SK-N-SH (cell line): ENCODE data around the gene SEZ6L2. TPM values are rescaled to one million over a fixed set of nuclear protein-coding genes. Genes with fewer than 3 reads are reported as not detected.

Experiments
- CTCF ChIA-PET: fragments of 300-600, 350-600 bp; formaldehyde crosslinking; extraction: SDS; loops from one replicate; lab custom pipeline; 2021; lab: Yijun Ruan, JAX
- POLR2A ChIA-PET: fragments of 350-600 bp; sonication (Branson Sonifier 250); formaldehyde crosslinking; extraction: SDS; loops from one replicate; lab custom pipeline; 2020; ENCODE audit warnings: antibody characterized with exemption, inconsistent platforms; lab: Yijun Ruan, JAX
- DNase-seq: peaks from one replicate; pipeline ENCODE4 v3.0.0; 2012
- H2AFZ ChIP-seq: fragments of 200-600 bp; sonication (generic); 2 replicates; pipeline ENCODE4 v1.8.1; 2016; ENCODE audit warnings: antibody characterized with exemption, mild to moderate bottlenecking, low read depth
- H3F3A ChIP-seq: fragments of 200-600 bp; sonication (generic); replicated peaks from 2 replicates; pipeline ENCODE3; 2016; ENCODE audit warnings: antibody characterized with exemption, mild to moderate bottlenecking; ENCODE audit not compliant: insufficient read depth
- H3K27ac ChIP-seq, 2 experiments: fragments of 200-500 bp in 1 of 2; fragments of 200-600 bp in 1 of 2; sonication (Bioruptor generic) in 1 of 2; sonication (generic), shearing (Covaris generic) in 1 of 2; 2 replicates each; pipeline versions ENCODE4 v1.5.1 to v1.6.1; 2014 to 2016; ENCODE audit warnings: low read depth in 2 of 2, inconsistent platforms in 1 of 2, low read length in 1 of 2, mild to moderate bottlenecking in 1 of 2, mixed read lengths in 1 of 2
- H3K27me3 ChIP-seq: fragments of 200-600 bp; sonication (generic), shearing (Covaris generic); 2 replicates; pipeline ENCODE4 v1.6.1; 2016; ENCODE audit warnings: mixed run types; ENCODE audit not compliant: insufficient read depth
- H3K36me3 ChIP-seq, 2 experiments: fragments of 200-500 bp in 1 of 2; fragments of 200-600 bp in 1 of 2; sonication (Bioruptor generic) in 1 of 2; sonication (generic) in 1 of 2; replicated peaks in 1 of 2; 2 replicates each; pipeline versions ENCODE3 to v1.5.1; 2014 to 2016; ENCODE audit warnings: low read length in 1 of 2, mild to moderate bottlenecking in 1 of 2; ENCODE audit not compliant: insufficient read depth in 2 of 2, control insufficient read depth in 1 of 2
- H3K4me1 ChIP-seq, 2 experiments: fragments of 200-500 bp in 1 of 2; fragments of 200-600 bp in 1 of 2; sonication (Bioruptor generic) in 1 of 2; sonication (generic), shearing (Covaris generic) in 1 of 2; 2 replicates each; pipeline versions ENCODE4 v1.5.1 to v1.6.1; 2014 to 2016; ENCODE audit warnings: low read depth in 1 of 2, low read length in 1 of 2, mixed run types in 1 of 2; ENCODE audit not compliant: insufficient read depth in 2 of 2, control insufficient read depth in 1 of 2
- H3K4me2 ChIP-seq: fragments of 200-600 bp; sonication (generic), shearing (Covaris generic); 2 replicates; pipeline ENCODE4 v1.6.1; 2017; ENCODE audit warnings: mixed run types
- H3K4me3 ChIP-seq, 2 experiments: fragments of 200-500 bp in 1 of 2; fragments of 200-600 bp in 1 of 2; sonication (Bioruptor generic) in 1 of 2; sonication (generic), shearing (Covaris generic) in 1 of 2; 2 replicates each; pipeline versions ENCODE4 v1.5.1 to v1.8.1; 2014 to 2016; ENCODE audit warnings: low read depth in 2 of 2, inconsistent platforms in 1 of 2, low read length in 1 of 2, mild to moderate bottlenecking in 1 of 2, mixed read lengths in 1 of 2, moderate library complexity in 1 of 2
- H3K79me2 ChIP-seq: fragments of 200-600 bp; sonication (generic); 2 replicates; pipeline ENCODE4 v1.8.1; 2017; ENCODE audit warnings: mild to moderate bottlenecking; ENCODE audit not compliant: insufficient read depth
- H3K9ac ChIP-seq: fragments of 200-600 bp; sonication (generic); 2 replicates; pipeline ENCODE4 v1.6.1; 2017; ENCODE audit warnings: mixed run types
- H3K9me2 ChIP-seq: fragments of 200-600 bp; sonication (generic); 2 replicates; pipeline ENCODE4 v1.6.1; 2017; ENCODE audit warnings: mixed run types
- H3K9me3 ChIP-seq: fragments of 200-600 bp; sonication (generic); 2 replicates; pipeline ENCODE4 v1.6.1; 2017; ENCODE audit warnings: mixed run types, mild to moderate bottlenecking, moderate library complexity
- H4K20me1 ChIP-seq: fragments of 200-600 bp; sonication (generic); 2 replicates; pipeline ENCODE4 v1.6.1; 2017; ENCODE audit warnings: mild to moderate bottlenecking, mixed run types; ENCODE audit not compliant: insufficient read depth
- EP300 ChIP-seq, 2 experiments: IDR thresholded peaks; 2 replicates each; pipeline versions ENCODE4 v1.4.0 to v1.6.1; 2012; ENCODE audit warnings: borderline replicate concordance in 1 of 2, low read depth in 1 of 2, low read length in 1 of 2
- EZH2phosphoT487 ChIP-seq: fragments of 200-600 bp; sonication (generic); IDR thresholded peaks from 2 replicates; pipeline ENCODE4 v1.6.1; 2017; ENCODE audit warnings: low read depth, mixed run types, mild to moderate bottlenecking, antibody characterized with exemption, moderate library complexity, borderline replicate concordance
- FOSL2 ChIP-seq: IDR thresholded peaks from 2 replicates; pipeline ENCODE4 v1.4.0; 2012; ENCODE audit warnings: low read depth, mild to moderate bottlenecking, moderate library complexity, borderline replicate concordance
- FOXJ3 ChIP-seq: sonication (generic); formaldehyde crosslinking; IDR thresholded peaks from 2 replicates; pipeline ENCODE4 v1.5.1; 2020; ENCODE audit warnings: mild to moderate bottlenecking, missing genetic modification reagents
- FOXM1 ChIP-seq: IDR thresholded peaks from 2 replicates; pipeline ENCODE4 v1.4.0; 2012; ENCODE audit warnings: low read depth, mild to moderate bottlenecking
- GATA2 ChIP-seq: sonication (generic); formaldehyde crosslinking; IDR thresholded peaks from 2 replicates; pipeline ENCODE4 v1.5.0; 2020; ENCODE audit warnings: mild to moderate bottlenecking, missing genetic modification reagents
- JUND ChIP-seq: IDR thresholded peaks from 2 replicates; pipeline ENCODE4 v1.4.0; 2012
- MAX ChIP-seq: IDR thresholded peaks from 2 replicates; pipeline ENCODE4 v1.4.0; 2012; ENCODE audit warnings: low read depth
- MEF2A ChIP-seq: IDR thresholded peaks from 2 replicates; pipeline ENCODE4 v1.4.0; 2012; ENCODE audit warnings: low read depth, borderline replicate concordance
- MXI1 ChIP-seq: IDR thresholded peaks from 2 replicates; pipeline ENCODE4 v1.6.1; 2012; ENCODE audit warnings: mild to moderate bottlenecking, low read depth, low read length, improper control_type of control experiment
- PBX3 ChIP-seq: IDR thresholded peaks from 2 replicates; pipeline ENCODE4; 2012
- RFX5 ChIP-seq: IDR thresholded peaks from 2 replicates; pipeline ENCODE4 v1.6.1; 2012; ENCODE audit warnings: mild to moderate bottlenecking, improper control_type of control experiment, low read length
- RXRA ChIP-seq: IDR thresholded peaks from 2 replicates; pipeline ENCODE4 v1.4.0; 2012; ENCODE audit warnings: low read depth, mild to moderate bottlenecking, borderline replicate concordance
- SMC3 ChIP-seq: IDR thresholded peaks from 2 replicates; pipeline ENCODE4 v1.6.1; 2012; ENCODE audit warnings: low read depth, low read length, improper control_type of control experiment
- TEAD4 ChIP-seq: IDR thresholded peaks from 2 replicates; pipeline ENCODE4 v1.4.0; 2012; ENCODE audit warnings: mild to moderate bottlenecking, borderline replicate concordance; ENCODE audit not compliant: insufficient read depth
- WGBS: methylation state at CpG from one replicate; pipeline ENCODE4 v1.1.6; 2017; ENCODE audit warnings: low lambda C conversion rate; 5-methylcytosine and 5-hydroxymethylcytosine counted together
- polyA plus RNA-seq, 3 experiments: library from polyadenylated mRNA; depleted of rRNA; stranded (reverse); fragments of >200 nt; gene quantifications; 2 replicates each; pipeline ENCODE4 v1.2.3, GENCODE V29; 2012
- TF ChIP-seq, protein P1 (sequence below): fragments of 200-600 bp; sonication (generic); IDR thresholded peaks from 2 replicates; pipeline ENCODE4 v1.6.1; 2017; ENCODE audit warnings: antibody characterized with exemption, mild to moderate bottlenecking, moderate library complexity

Gene SEZ6L2
- polyA plus RNA-seq, 1 of the 3 experiments (the other 2 are of a cell fraction) = 59.8 TPM

DNA sequence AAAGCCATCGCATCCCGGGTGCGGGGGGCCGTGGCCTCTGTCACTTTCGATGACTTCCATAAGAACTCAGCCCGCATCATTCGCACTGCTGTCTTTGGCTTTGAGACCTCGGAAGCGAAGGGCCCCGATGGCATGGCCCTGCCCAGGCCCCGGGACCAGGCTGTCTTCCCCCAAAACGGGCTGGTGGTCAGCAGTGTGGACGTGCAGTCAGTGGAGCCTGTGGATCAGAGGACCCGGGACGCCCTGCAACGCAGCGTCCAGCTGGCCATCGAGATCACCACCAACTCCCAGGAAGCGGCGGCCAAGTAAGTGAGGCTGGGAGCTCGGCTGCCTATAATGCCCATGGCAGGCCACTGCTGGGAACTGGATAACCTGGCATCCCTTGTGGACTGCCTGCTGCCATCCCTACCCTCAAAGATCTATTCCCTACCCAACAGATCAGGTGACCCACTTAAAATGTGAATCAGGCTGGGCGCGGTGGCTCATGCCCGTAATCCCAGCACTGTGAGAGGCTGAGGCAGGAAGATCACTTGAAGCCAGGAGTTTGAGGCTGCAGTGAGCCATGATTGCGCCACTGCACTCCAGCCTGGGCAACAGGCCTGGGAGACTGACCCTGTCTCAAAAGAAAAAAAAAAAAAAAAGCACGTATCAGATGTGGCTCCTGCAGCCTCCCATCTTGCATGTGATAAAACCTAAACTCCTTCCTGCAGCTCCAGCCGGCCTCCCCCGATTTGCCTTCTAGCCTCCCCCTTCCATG lies 54.6 kb downstream of the SEZ6L2 start:
- DNase-seq = no peak
- no peak overlapping the region for H3K4me2 ChIP-seq
- no peaks in the 10 kb centered on the region for H4K20me1 ChIP-seq
- H3F3A ChIP-seq = peaks cover 19% of the 10 kb centered on the region
- H3K79me2 ChIP-seq = no peaks in the 10 kb centered on the region
- no peak overlapping the region for H3K27ac ChIP-seq
- H3K9me2 ChIP-seq = no peaks in the 10 kb centered on the region
- no peak overlapping the region for H3K4me3 ChIP-seq
- no peaks in the 10 kb centered on the region for H3K4me1 ChIP-seq
- ChIA-PET CTCF (interaction anchor here (1.0 to 5.9 kb wide), 2 partner anchors 23 to 37 kb away, joined by 3 to 129 read pairs; partner anchors contain the start of genes MVP and PAGR1), POLR2A (no interaction called here)
- H3K36me3 ChIP-seq = peaks cover 25 to 40% of the 10 kb centered on the region in 2 experiments
- TF ChIP-seq FOXM1 (no peak), SMC3 (no peak), RXRA (no peak), JUND (no peak), FOSL2 (no peak), EZH2phosphoT487 (no peak), MAX (no peak), PBX3 (no peak), GATA2 (CRISPR knock-in tag) (no peak), MEF2A (no peak), MXI1 (no peak), EP300 (IDR thresholded peaks at IDR 0.05; ENCODE audit: borderline replicate concordance in 1 of 2, low read depth in 1 of 2, low read length in 1 of 2) (no peak)
- no peak overlapping the region for H3K9ac ChIP-seq
- no peak overlapping the region for H2AFZ ChIP-seq
- no peaks in the 10 kb centered on the region for H3K9me3 ChIP-seq
- no peaks in the 10 kb centered on the region for H3K27me3 ChIP-seq
- WGBS = 92% methylated on average over 11 of the region's 28 CpGs

- 89% methylated on average over 7 of the region's 8 CpGs for WGBS
- no peak for DNase-seq
These were observed 55.4 kb downstream of the SEZ6L2 start for GRCh38 chr16:29843931-29844330.

More at GRCh38 chr16:29843931-29844330, 55.4 kb downstream of the SEZ6L2 start:
- Histone ChIP-seq H2AFZ (no peak overlapping the region), H3K36me3 (peaks cover 26 to 40% of the 10 kb centered on the region in 2 experiments)
- no peak for TF ChIP-seq FOXJ3 (CRISPR knock-in tag)
- no peak for TF ChIP-seq MAX
- no peak for TF ChIP-seq EZH2phosphoT487
- TF ChIP-seq, protein P1, sequence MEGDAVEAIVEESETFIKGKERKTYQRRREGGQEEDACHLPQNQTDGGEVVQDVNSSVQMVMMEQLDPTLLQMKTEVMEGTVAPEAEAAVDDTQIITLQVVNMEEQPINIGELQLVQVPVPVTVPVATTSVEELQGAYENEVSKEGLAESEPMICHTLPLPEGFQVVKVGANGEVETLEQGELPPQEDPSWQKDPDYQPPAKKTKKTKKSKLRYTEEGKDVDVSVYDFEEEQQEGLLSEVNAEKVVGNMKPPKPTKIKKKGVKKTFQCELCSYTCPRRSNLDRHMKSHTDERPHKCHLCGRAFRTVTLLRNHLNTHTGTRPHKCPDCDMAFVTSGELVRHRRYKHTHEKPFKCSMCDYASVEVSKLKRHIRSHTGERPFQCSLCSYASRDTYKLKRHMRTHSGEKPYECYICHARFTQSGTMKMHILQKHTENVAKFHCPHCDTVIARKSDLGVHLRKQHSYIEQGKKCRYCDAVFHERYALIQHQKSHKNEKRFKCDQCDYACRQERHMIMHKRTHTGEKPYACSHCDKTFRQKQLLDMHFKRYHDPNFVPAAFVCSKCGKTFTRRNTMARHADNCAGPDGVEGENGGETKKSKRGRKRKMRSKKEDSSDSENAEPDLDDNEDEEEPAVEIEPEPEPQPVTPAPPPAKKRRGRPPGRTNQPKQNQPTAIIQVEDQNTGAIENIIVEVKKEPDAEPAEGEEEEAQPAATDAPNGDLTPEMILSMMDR = no peak
- TF ChIP-seq RFX5 = no peak
- TF ChIP-seq TEAD4 = no peak
- TF ChIP-seq, all 33 proteins: peak for 0
- no peak overlapping the region for H3K4me3 ChIP-seq
- H4K20me1 ChIP-seq = no peaks in the 10 kb centered on the region
- H3K9ac ChIP-seq = no peak overlapping the region
- ChIA-PET POLR2A (no interaction called here), CTCF (interaction anchor here (0.6 to 1.4 kb wide), 3 partner anchors 9 to 79 kb away, joined by 3 to 5 read pairs (median 3); no protein-coding TSS in a partner anchor)
- peaks cover 15% of the 10 kb centered on the region for H3F3A ChIP-seq
- no peaks in the 10 kb centered on the region for H3K4me1 ChIP-seq
- H3K9me3 ChIP-seq = no peaks in the 10 kb centered on the region
- no peak overlapping the region for H3K4me2 ChIP-seq
- H3K27ac ChIP-seq = no peak overlapping the region
- H3K9me2 ChIP-seq = no peaks in the 10 kb centered on the region
- no peaks in the 10 kb centered on the region for H3K27me3 ChIP-seq
- H3K79me2 ChIP-seq = no peaks in the 10 kb centered on the region
